HCT116 (cell line): Measurements from ENCODE around the gene NR4A1.

ENCODE experiments used
- CBX3 ChIP-seq: IDR thresholded peaks from 2 replicates; pipeline ENCODE4 v1.6.1; 2012; ENCODE audit warnings: low read depth
- CTCF ChIP-seq, 3 experiments: fragments of 200-600 bp in 1 of 3; sonication (generic) in 1 of 3; IDR thresholded peaks in 2 of 3; conservative IDR thresholded peaks in 1 of 3; 2 replicates each; pipeline ENCODE4 v1.5.1; 2012 to 2017; ENCODE audit warnings: low read depth in 2 of 3, low read length in 2 of 3, antibody characterized with exemption in 1 of 3, borderline replicate concordance in 1 of 3, control low read depth in 1 of 3, mild to moderate bottlenecking in 1 of 3, mixed read lengths in 1 of 3, mixed run types in 1 of 3, moderate library complexity in 1 of 3; ENCODE audit not compliant: insufficient read depth in 1 of 3
- EGR1 ChIP-seq: IDR thresholded peaks from 2 replicates; pipeline ENCODE4 v1.6.1; 2012; ENCODE audit warnings: low read depth
- EZH2 ChIP-seq: fragments of 200-600 bp; sonication (generic); IDR thresholded peaks from 2 replicates; pipeline ENCODE4 v1.6.1; 2017; ENCODE audit warnings: antibody characterized with exemption, mixed run types
- EZH2phosphoT487 ChIP-seq: fragments of 200-600 bp; IDR thresholded peaks from 2 replicates; pipeline ENCODE4 v1.6.1; 2018; ENCODE audit warnings: antibody characterized with exemption, borderline replicate concordance
- POLR2A ChIP-seq: IDR thresholded peaks from 2 replicates; pipeline ENCODE4 v1.7.0; 2011; ENCODE audit warnings: borderline replicate concordance; ENCODE audit not compliant: insufficient read depth, insufficient read length; ENCODE audit errors: extremely low read depth
- RAD21 ChIP-seq: IDR thresholded peaks from 2 replicates; pipeline ENCODE4 v1.6.1; 2012; ENCODE audit warnings: low read depth, mild to moderate bottlenecking
- REST ChIP-seq: IDR thresholded peaks from 2 replicates; pipeline ENCODE4 v1.6.1; 2012; ENCODE audit warnings: low read depth
- SP1 ChIP-seq: IDR thresholded peaks from 2 replicates; pipeline ENCODE4 v1.6.1; 2012; ENCODE audit warnings: low read depth
- ZFX ChIP-seq: fragments of 450-650 bp; IDR thresholded peaks from 2 replicates; pipeline ENCODE4 v1.6.1; 2017

GRCh38 chr12:52083638-52083996 is 32.4 kb downstream of the NR4A1 start:
- TF ChIP-seq CTCF (IDR thresholded peaks at IDR 0.05 in 2 of 3, conservative IDR thresholded peaks at IDR 0.05 in 1 of 3; ENCODE audit: borderline replicate concordance in 1 of 3, insufficient read depth in 1 of 3, low read depth in 2 of 3, low read length in 2 of 3) (no peak), POLR2A (no peak), EZH2phosphoT487 (no peak), EGR1 (no peak), EZH2 (no peak), ZFX (no peak), REST (no peak), CBX3 (no peak), SP1 (no peak), RAD21 (no peak)
